Measurements from ENCODE around the gene MTTP.

Gene MTTP

GRCh38 chr4:99642725-99643489, 68.3 kb downstream of the MTTP start:
- DNase-seq = no peak

GRCh38 chr4:99644453-99644852, 69.8 kb downstream of the MTTP start:
- DNase-seq = no peak

- DNase-seq = no peak
Observed at GRCh38 chr4:99645036-99645435, 70.4 kb downstream of the MTTP start.

- DNase-seq = no peak
Observed at GRCh38 chr4:99645638-99646037, 71.0 kb downstream of the MTTP start.

GRCh38 chr4:99647071-99647470, 72.4 kb downstream of the MTTP start:
- DNase-seq = no peak

GRCh38 chr4:99648321-99648720, 73.7 kb downstream of the MTTP start:
- DNase-seq = no peak

DNA sequence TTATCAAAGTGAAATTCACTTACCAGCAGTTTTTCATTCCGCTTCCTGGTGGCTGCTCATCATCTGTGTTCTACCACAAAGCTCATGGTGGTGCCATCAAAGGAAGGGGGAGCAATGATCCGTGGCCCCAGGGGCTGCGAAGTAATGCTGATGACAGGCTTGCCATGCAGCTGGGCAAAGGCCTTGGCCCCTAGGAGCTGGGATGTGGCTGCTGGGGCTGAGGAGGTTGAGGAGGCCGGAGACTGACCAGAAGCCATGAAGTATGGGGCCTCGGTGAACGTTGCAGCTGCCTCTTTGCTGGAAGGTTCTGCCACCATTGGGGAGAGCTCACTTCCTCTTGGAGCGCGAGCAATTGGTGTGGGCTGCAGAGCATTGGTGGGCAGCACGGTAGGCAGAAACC, 74.6 kb downstream of the MTTP start:
- no peak for DNase-seq

DNA sequence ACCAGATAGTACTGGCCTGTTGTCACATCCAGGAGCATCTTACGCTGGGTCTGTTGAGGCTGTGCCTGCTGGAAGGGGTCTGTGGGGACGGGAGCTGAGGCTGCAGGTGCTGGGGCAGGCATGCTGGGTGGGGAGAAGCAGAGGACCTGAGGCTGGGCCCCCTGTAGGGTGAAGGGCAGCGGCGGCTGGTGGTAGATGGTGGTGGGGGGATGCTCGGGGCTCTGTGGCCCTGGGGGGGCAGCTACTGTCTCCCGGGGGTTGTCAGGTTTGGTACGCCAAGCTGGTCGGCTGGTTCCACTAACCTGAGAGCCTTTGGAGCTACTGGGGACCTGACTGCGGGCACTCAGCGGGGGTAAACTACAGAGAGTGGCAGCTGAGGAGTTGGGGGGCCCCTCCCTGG, 75.2 kb downstream of the MTTP start:
- no peak for DNase-seq

GRCh38 chr4:99651016-99651769, 76.6 kb downstream of the MTTP start:
- no peak for DNase-seq

- DNase-seq = no peak
Observed at GRCh38 chr4:99651811-99652485, 77.3 kb downstream of the MTTP start.

- no peak for DNase-seq
Observed at GRCh38 chr4:99652596-99653436, 78.2 kb downstream of the MTTP start.

- no peak for DNase-seq
Observed at GRCh38 chr4:99653916-99654315, 79.3 kb downstream of the MTTP start.

- no peak for DNase-seq
Observed at GRCh38 chr4:99654361-99654761, 79.7 kb downstream of the MTTP start.

- DNase-seq = no peak
Observed at GRCh38 chr4:99655308-99656081, 80.9 kb downstream of the MTTP start.

- DNase-seq = no peak
Observed at GRCh38 chr4:99657798-99658197, 83.2 kb downstream of the MTTP start, which contains the start of gene C4orf54. C4orf54 (minus strand) TSS chr4:99657828; CDS start chr4:99654648, 3,180 bp downstream.

GRCh38 chr4:99658666-99659065, 84.0 kb downstream of the MTTP start:
- DNase-seq = no peak

DNA sequence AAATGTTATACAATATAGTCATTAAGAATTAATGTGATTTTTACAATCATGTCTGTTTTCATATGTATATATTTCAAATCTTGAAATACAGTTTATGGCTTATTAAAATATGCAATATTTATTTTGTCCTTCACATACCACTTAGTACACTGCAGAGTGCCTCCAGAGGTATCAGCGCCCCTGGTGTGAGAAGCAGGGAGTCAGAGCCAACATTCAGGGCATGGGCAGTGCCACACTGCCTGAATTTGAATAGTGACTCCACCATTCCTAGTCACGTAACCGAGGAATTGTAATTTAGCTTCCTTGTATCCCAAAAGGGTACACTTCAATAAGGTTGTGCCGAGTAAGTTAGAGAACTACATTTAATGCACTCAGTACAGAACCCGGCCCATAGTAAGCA, 87.3 kb downstream of the MTTP start:
- no peak for DNase-seq

DNA sequence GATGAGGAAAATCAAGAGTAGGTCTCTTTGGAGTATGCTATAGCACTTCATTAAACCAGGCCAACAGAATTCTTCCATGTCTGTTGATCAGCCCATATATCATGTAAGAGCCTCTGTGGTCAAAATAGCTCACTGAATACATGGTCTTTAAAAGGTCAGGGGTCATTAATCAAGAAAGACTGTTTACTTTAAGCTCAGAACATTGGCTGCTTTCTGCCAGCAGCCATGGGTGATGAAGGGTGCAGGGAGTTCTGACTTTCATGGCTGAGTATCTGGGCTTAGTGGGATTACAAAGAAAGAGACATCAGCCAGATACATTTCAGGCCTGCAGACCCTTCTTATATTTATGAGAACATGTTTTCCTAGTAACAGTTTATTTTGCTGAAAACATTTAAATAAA, 90.1 kb downstream of the MTTP start:
- no peak for DNase-seq

GRCh38 chr4:99665983-99666382, 91.4 kb downstream of the MTTP start:
- DNase-seq = no peak

GRCh38 chr4:99668472-99668871, 93.8 kb downstream of the MTTP start:
- DNase-seq = no peak

GRCh38 chr4:99669084-99669483, 94.5 kb downstream of the MTTP start:
- DNase-seq = no peak
